ENCODE results near the gene ADD1.

The ADD1 gene

DNA sequence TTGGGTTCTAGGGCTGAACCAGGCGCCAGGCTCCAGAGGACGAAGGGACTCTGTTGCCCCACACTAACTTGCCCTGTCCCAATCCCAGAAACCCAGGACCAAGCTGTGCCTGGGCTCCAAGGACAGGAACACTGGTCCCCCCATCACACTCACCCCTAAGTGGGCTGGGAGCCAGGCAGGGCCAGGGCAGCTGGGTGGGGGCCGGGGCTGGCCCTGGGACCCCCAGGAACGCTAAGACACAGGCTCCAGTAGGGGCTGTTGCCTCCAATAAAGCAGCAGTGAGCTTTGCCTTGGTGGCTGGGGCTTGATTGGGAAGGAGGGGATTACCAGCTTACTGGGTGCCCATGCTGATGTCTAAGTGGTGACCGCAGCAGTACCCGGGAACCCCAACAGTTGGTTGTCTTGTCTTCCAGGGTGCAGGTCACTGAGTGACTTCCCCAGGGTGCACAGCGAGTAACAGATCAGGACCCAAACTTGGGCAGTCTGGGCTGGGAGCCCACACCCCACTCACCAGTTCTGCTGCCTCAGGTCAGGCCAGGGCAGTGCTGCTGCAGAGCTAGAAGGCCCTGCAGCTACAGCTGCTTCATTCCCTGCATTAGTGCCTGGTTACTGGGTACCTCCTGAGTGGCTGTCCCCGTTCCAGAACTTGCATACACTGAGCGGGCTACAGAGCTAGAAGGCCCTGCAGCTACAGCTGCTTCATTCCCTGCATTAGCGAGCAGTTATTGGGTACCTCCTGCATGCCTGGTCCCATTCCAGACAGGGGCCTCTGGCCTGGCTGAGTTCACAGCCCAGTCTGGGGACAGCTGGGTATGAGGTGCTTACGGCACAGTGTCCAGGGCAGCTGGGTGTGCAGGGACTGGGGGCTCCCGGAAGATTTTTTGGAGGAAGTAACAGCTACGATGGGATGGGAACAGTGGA lies 9.4 kb upstream of the ADD1 start:
- DNase-seq (ENCODE audit: low read depth, low spot score), result no peak

- no peak for DNase-seq (ENCODE audit: low read depth, low spot score)
Observed at GRCh38 chr4:2835978-2836377, 7.7 kb upstream of the ADD1 start.

DNA sequence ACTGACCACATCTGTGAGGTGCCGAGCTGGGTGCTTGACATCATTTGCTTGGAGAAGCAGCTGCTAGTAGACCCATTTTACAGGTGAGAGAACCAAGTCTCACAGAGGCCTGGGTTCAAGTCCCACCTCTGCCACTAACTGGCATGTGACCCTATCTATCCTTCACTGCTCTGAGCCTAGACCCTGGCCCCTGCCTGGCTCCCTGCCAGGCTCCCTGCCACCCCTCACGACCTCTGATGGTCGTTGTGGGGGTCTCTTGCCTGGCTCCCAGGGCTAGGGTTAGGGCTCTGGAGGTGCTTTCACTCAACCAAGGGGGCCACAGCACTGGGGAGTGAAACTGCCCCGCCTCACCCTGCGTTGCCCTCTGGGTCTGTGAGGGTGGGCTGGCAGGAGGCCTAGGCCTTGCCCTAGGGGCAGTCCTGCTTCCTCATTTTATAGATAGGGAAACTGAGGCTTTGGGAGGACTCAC lies 7.2 kb upstream of the ADD1 start:
- no peak for DNase-seq (ENCODE audit: low read depth, low spot score)

- DNase-seq (ENCODE audit: low read depth, low spot score), result no peak
Observed at GRCh38 chr4:2837110-2837903, 6.3 kb upstream of the ADD1 start.

GRCh38 chr4:2837904-2838496 lies 5.6 kb upstream of the ADD1 start:
- no peak for DNase-seq (ENCODE audit: low read depth, low spot score)

DNA sequence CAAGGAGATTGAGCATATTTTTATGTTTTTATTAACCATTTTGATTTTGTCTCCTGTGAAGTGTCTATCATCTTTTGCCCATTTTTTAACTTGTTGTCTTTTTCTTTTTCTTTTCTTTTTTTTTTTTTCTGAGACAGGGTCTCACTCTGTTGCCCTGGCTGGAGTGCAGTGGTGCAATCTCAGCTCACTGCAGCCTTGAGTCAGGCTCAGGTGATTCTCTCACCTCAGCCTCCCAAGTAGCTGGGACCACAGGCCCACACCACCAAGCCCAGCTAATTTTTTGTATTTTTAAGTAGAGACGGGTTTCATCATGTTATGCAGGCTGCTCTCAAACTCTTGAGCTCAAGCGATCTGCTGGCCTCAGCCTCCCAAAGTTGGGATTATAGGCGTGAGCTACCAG lies 4.6 kb upstream of the ADD1 start:
- no peak for DNase-seq (ENCODE audit: low read depth, low spot score)

- DNase-seq (ENCODE audit: low read depth, low spot score), result peak; percentile 66
Observed at GRCh38 chr4:2842687-2843262, 869 bp upstream of the ADD1 start.

- DNase-seq (ENCODE audit: low read depth, low spot score), result peak; percentile 74
Observed at GRCh38 chr4:2843941-2844584, 419 bp downstream of the ADD1 start.

- DNase-seq (ENCODE audit: low read depth, low spot score), result no peak
Observed at GRCh38 chr4:2846172-2846571, 2.5 kb downstream of the ADD1 start.

GRCh38 chr4:2847302-2847871 lies 3.7 kb downstream of the ADD1 start:
- DNase-seq (ENCODE audit: low read depth, low spot score), result no peak

DNA sequence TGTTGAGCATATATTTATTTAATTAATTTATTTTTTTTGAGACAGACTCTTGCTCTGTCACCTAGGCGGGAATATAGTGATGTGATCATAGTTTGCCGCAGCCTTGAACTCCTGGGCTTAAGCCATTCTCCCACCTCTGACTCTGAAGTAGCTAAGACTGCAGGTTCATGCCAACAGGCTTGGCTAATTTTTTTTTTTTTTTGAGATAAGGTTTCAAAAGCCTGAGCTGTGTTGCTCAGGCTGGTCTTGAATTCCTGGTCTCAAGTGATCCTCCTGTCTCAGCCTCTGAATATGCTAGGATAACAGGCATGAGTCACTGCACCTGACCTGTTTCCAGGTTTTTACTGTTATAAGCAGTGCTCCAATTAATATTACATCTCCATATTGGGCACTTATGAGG lies 4.8 kb downstream of the ADD1 start:
- no peak for DNase-seq (ENCODE audit: low read depth, low spot score)

DNA sequence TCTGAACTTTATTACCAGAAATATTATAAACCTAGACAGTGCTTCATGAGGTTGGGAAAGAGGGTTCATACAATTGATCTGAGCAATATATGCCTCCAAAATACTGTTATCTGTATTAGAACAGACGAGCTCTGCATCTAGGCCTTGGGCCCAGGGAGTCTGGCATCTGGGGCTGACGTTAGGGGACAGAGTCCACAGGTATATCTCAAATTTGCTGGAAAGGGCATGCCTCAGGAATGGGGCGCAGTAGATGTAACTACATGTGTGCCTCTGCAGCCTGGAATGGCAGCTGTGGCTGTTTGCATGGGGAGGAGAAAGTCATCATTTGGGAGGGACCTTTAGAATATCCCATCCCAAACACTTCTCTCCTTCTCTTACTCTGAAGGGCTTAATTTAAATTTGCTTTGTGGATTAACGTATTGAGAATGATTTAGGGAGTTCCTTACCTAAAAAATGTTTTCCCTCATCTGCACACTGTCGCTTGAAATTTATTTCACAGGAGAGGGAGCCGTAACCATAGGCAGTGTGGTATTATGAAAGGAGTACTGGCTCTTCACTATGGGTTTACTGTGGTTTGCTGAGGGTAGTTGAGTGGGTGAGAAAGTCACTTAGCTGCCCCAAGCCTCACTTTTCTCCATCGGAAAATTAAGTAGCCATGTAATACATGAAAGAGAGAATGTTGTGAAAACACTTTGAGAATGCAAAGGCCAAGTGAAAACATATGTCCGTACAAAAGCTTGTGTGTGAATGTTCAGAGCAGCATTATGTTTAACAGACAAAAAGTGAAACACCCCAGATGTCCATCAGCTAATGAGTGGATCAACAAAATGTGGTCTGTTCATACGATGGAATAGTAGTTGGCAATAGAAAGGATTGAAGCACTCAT lies 5.9 kb downstream of the ADD1 start:
- DNase-seq (ENCODE audit: low read depth, low spot score), result no peak

GRCh38 chr4:2850966-2851798 lies 7.5 kb downstream of the ADD1 start:
- DNase-seq (ENCODE audit: low read depth, low spot score), result no peak

- no peak for DNase-seq (ENCODE audit: low read depth, low spot score)
Observed at GRCh38 chr4:2852481-2852921, 8.9 kb downstream of the ADD1 start.

DNA sequence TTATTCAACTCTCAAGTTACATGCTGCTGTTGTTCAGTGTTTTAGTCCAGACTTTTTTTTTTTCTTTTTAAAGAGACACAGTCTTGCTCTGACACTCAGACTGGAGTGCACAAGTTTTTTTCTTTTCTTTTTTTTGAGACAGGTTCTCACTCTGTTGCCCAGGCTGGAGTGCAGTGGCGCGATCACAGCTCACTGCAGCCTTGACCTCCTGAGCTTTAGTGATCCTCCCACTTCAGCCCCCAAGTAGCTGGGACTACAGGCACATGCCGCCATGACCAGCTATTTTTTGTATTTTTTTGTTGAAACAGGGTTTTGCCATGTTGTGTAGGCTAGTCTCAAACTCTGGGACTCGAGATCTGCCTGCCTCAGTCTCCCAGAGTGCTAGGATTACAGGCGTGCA lies 11.9 kb downstream of the ADD1 start:
- no peak for DNase-seq (ENCODE audit: low read depth, low spot score)

DNA sequence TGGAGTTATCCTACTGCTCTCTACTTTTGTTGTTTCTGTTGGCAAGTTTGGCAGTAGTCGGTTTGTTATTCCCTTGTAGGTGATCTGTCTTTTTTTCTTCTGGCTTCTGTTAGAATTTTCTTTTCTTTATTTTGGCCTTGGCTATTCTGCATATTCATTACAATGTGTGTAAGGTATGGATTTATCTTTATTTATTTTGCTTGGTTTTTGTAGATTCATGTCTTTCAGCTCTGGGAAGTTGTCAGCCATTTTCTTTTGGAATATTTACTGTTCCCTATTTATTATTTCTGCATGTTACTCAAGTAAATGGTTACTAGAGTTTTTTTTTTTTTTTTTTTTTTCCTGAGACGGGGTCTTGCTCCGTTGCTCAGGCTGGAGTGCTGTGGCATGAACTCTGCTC lies 12.6 kb downstream of the ADD1 start:
- DNase-seq (ENCODE audit: low read depth, low spot score), result no peak

GRCh38 chr4:2857349-2857927 lies 13.8 kb downstream of the ADD1 start:
- no peak for DNase-seq (ENCODE audit: low read depth, low spot score)

DNA sequence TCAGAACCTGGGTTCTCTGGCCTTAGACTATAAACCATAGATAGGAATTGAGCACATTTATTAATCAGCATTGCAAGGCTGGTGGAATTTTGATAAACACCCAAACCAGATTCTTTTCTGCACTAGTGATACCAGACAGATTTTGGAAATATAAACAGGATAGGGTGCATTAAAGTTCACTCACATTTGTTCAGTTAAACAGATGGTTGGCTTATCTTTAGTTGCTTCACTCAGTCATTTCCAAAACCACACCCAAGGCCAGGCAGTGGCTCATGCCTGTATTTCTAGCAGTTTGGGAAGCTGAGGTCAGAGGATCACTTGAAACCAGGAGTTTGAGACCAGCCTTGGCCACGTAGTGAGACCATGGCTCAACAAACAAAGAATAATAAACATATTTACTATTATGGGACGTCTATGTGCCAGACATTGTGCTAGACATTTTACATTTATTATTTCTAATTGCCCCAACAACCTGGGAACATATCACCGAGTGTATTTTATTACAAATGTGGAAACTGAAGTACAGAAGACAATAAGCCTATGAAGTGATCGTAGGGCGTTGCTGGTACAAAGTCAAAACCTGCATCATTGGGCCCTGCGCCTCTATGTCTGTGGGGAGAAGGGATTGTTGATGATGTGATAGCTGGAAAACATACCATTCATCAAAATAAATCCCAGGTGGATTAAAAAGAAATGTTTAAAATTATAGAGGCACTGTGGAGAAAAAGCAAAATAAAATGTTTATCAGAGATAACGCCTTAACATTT lies 15.0 kb downstream of the ADD1 start:
- no peak for DNase-seq (ENCODE audit: low read depth, low spot score)

Measured in ELF-1 (cell line).